Prostate gland (tissue), 2 donors: ENCODE results near the gene TRIM14.

ENCODE experiments used
- CTCF ChIP-seq, 4 experiments: fragments of 200-600 bp in 2 of 4; fragments of 450-650 bp in 2 of 4; sonication (generic) in 2 of 4; IDR thresholded peaks; 1 replicate in 3 of 4; 2 replicates in 1 of 4; pipeline ENCODE4 v1.5.1; 2016 to 2019; ENCODE audit warnings: antibody characterized with exemption in 4 of 4, mild to moderate bottlenecking in 2 of 4, moderate library complexity in 2 of 4
- POLR2A ChIP-seq: fragments of 450-650 bp; IDR thresholded peaks from one replicate; pipeline ENCODE4 v1.6.1; 2016; ENCODE audit warnings: antibody characterized with exemption, mild to moderate bottlenecking

GRCh38 chr9:98147582-98147981 lies 28.6 kb upstream of the TRIM14 start:
- TF ChIP-seq POLR2A = no peak
- no peak for TF ChIP-seq CTCF (IDR thresholded peaks at IDR 0.05)
